Neural cell (in vitro differentiated cells): ENCODE data around the gene IQGAP1. TPM values are rescaled to one million over a fixed set of nuclear protein-coding genes. Genes with fewer than 3 reads are reported as not detected.

Experiments used
- H2AFZ ChIP-seq: fragments of 200-600, 300-800 bp; sonication (generic), shearing (Covaris generic); 2 replicates; pipeline ENCODE4 v1.6.0; 2014; ENCODE audit warnings: low read depth, mild to moderate bottlenecking, antibody characterized with exemption, low read length, moderate library complexity
- H3F3A ChIP-seq: fragments of 200-600 bp; shearing (Covaris generic); 2 replicates; pipeline ENCODE4 v1.6.1; 2016; ENCODE audit warnings: mild to moderate bottlenecking, moderate library complexity, mixed read lengths, antibody characterized with exemption, low read length; ENCODE audit not compliant: insufficient read depth, poor library complexity, severe bottlenecking
- H3K27ac ChIP-seq: fragments of 200-600, 300-800 bp; sonication (generic), shearing (Covaris generic); 2 replicates; pipeline ENCODE4 v1.5.1; 2014; ENCODE audit warnings: mild to moderate bottlenecking, low read length, moderate library complexity
- H3K27me3 ChIP-seq: fragments of 300-800, 200-600 bp; sonication (generic), shearing (Covaris generic); 2 replicates; pipeline ENCODE4 v1.6.0; 2014; ENCODE audit warnings: mild to moderate bottlenecking, low read depth, low read length, moderate library complexity; ENCODE audit not compliant: insufficient read depth
- H3K36me3 ChIP-seq: fragments of 300-800, 200-600 bp; sonication (generic), shearing (Covaris generic); 2 replicates; pipeline ENCODE4 v1.5.1; 2014; ENCODE audit warnings: mild to moderate bottlenecking, antibody characterized with exemption, low read length, moderate library complexity; ENCODE audit not compliant: insufficient read depth
- H3K4me2 ChIP-seq: fragments of 300-800, 200-600 bp; sonication (generic), shearing (Covaris generic); 2 replicates; pipeline ENCODE4 v1.6.0; 2014; ENCODE audit warnings: mild to moderate bottlenecking, low read length
- H3K4me3 ChIP-seq: fragments of 300-800, 200-600 bp; sonication (generic), shearing (Covaris generic); 2 replicates; pipeline ENCODE4 v1.5.1; 2014; ENCODE audit warnings: mild to moderate bottlenecking, low read length, moderate library complexity
- H3K79me2 ChIP-seq: fragments of 200-600 bp; shearing (Covaris generic); replicated peaks from 2 replicates; pipeline ENCODE4 v1.6.0; 2014; ENCODE audit warnings: mild to moderate bottlenecking, low read length, moderate library complexity; ENCODE audit not compliant: insufficient read depth
- H3K9ac ChIP-seq: fragments of 300-800, 200-600 bp; sonication (generic), shearing (Covaris generic); 2 replicates; pipeline ENCODE4 v1.6.1; 2016; ENCODE audit warnings: mild to moderate bottlenecking, low read length, mixed read lengths
- H3K9me2 ChIP-seq: fragments of 200-600 bp; shearing (Covaris generic); 2 replicates; pipeline ENCODE4 v1.6.1; 2016; ENCODE audit warnings: mild to moderate bottlenecking, low read length, mixed read lengths; ENCODE audit not compliant: insufficient read depth
- H3K9me3 ChIP-seq: fragments of 200-600, 300-800 bp; sonication (generic), shearing (Covaris generic); 2 replicates; pipeline ENCODE4 v1.6.1; 2016; ENCODE audit warnings: mild to moderate bottlenecking, mixed run types, low read length, moderate library complexity, mixed read lengths
- H4K20me1 ChIP-seq: fragments of 200-600 bp; shearing (Covaris generic); 2 replicates; pipeline ENCODE4 v1.6.1; 2016; ENCODE audit warnings: mild to moderate bottlenecking, mixed run types; ENCODE audit not compliant: insufficient read depth
- EP300 ChIP-seq: fragments of 450-650 bp; conservative IDR thresholded peaks from 2 replicates; pipeline ENCODE4 v1.6.1; 2014; ENCODE audit warnings: antibody characterized with exemption, mild to moderate bottlenecking, moderate library complexity; ENCODE audit not compliant: poor library complexity, severe bottlenecking
- EZH2 ChIP-seq: fragments of 200-600, 300-800 bp; shearing (Covaris generic), sonication (generic); IDR thresholded peaks from 2 replicates; pipeline ENCODE4 v1.6.1; 2014; ENCODE audit warnings: antibody characterized with exemption, low read length, borderline replicate concordance, mild to moderate bottlenecking; ENCODE audit not compliant: insufficient read depth, poor library complexity, severe bottlenecking
- MXI1 ChIP-seq: fragments of 450-650 bp; conservative IDR thresholded peaks from 2 replicates; pipeline ENCODE4 v1.6.1; 2014; ENCODE audit warnings: antibody characterized with exemption, mild to moderate bottlenecking; ENCODE audit not compliant: poor library complexity, severe bottlenecking
- POLR2AphosphoS5 ChIP-seq: IDR thresholded peaks from 2 replicates; pipeline ENCODE4 v1.6.1; 2012
- RAD21 ChIP-seq: fragments of 450-650 bp; conservative IDR thresholded peaks from 2 replicates; pipeline ENCODE4 v1.6.1; 2014; ENCODE audit warnings: antibody characterized with exemption, mild to moderate bottlenecking, moderate library complexity
- SMC3 ChIP-seq: fragments of 450-650 bp; conservative IDR thresholded peaks from 2 replicates; pipeline ENCODE4 v1.6.1; 2014; ENCODE audit warnings: antibody characterized with exemption, mild to moderate bottlenecking, moderate library complexity; ENCODE audit not compliant: poor library complexity
- TAF1 ChIP-seq: IDR thresholded peaks from 2 replicates; pipeline ENCODE4 v1.6.1; 2012; ENCODE audit warnings: low read depth
- polyA plus RNA-seq: library from polyadenylated mRNA; depleted of rRNA; stranded (reverse); fragments of >200 nt; gene quantifications from 2 replicates; pipeline ENCODE4 v1.2.3, GENCODE V29; 2014
- TF ChIP-seq, protein P1 (sequence below): fragments of 450-650 bp; IDR thresholded peaks from 2 replicates; pipeline ENCODE4 v1.5.1; 2014; ENCODE audit warnings: antibody characterized with exemption, mild to moderate bottlenecking, moderate library complexity; ENCODE audit not compliant: poor library complexity, severe bottlenecking
- TF ChIP-seq, protein P2 (sequence below): IDR thresholded peaks from 2 replicates; pipeline ENCODE4 v1.6.1; 2012; ENCODE audit warnings: borderline replicate concordance

The IQGAP1 gene
- polyA plus RNA-seq, 1 donor from 2014 or later = 16.6 TPM

DNA sequence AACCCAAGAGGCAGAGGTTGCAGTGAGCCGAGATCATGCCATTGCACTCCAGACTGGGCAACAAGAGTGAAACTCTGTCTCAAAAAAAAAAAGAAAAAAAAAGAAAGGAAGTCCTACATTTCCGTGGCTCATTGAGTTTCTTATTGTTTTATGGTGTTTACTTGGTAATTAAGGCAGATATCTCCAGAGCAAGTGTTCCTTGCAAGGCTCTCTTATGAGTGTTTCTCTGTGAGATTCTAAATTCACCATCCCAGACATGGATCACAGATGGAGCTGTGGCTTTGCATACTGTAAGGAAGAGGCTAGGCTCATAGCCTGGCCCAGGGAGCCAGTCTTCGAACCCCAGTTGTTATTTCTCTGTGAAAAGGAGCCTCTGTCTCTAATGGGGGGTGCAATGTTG lies 53.0 kb downstream of the IQGAP1 start:
- Histone ChIP-seq H3K4me3 (no peak overlapping the region), H3K9me2 (no peaks in the 10 kb centered on the region), H3K9ac (no peak overlapping the region), H4K20me1 (no peaks in the 10 kb centered on the region), H2AFZ (no peak overlapping the region), H3F3A (no peaks in the 10 kb centered on the region), H3K4me2 (no peak overlapping the region), H3K79me2 (no peaks in the 10 kb centered on the region), H3K27me3 (no peaks in the 10 kb centered on the region), H3K36me3 (no peaks in the 10 kb centered on the region), H3K27ac (no peak overlapping the region), H3K9me3 (no peaks in the 10 kb centered on the region)
- TF ChIP-seq EP300 (no peak), SMC3 (no peak), RAD21 (no peak), MXI1 (no peak), POLR2AphosphoS5 (no peak), EZH2 (no peak), TAF1 (no peak)
- TF ChIP-seq, protein P1, sequence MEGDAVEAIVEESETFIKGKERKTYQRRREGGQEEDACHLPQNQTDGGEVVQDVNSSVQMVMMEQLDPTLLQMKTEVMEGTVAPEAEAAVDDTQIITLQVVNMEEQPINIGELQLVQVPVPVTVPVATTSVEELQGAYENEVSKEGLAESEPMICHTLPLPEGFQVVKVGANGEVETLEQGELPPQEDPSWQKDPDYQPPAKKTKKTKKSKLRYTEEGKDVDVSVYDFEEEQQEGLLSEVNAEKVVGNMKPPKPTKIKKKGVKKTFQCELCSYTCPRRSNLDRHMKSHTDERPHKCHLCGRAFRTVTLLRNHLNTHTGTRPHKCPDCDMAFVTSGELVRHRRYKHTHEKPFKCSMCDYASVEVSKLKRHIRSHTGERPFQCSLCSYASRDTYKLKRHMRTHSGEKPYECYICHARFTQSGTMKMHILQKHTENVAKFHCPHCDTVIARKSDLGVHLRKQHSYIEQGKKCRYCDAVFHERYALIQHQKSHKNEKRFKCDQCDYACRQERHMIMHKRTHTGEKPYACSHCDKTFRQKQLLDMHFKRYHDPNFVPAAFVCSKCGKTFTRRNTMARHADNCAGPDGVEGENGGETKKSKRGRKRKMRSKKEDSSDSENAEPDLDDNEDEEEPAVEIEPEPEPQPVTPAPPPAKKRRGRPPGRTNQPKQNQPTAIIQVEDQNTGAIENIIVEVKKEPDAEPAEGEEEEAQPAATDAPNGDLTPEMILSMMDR = no peak
- TF ChIP-seq, protein P2, sequence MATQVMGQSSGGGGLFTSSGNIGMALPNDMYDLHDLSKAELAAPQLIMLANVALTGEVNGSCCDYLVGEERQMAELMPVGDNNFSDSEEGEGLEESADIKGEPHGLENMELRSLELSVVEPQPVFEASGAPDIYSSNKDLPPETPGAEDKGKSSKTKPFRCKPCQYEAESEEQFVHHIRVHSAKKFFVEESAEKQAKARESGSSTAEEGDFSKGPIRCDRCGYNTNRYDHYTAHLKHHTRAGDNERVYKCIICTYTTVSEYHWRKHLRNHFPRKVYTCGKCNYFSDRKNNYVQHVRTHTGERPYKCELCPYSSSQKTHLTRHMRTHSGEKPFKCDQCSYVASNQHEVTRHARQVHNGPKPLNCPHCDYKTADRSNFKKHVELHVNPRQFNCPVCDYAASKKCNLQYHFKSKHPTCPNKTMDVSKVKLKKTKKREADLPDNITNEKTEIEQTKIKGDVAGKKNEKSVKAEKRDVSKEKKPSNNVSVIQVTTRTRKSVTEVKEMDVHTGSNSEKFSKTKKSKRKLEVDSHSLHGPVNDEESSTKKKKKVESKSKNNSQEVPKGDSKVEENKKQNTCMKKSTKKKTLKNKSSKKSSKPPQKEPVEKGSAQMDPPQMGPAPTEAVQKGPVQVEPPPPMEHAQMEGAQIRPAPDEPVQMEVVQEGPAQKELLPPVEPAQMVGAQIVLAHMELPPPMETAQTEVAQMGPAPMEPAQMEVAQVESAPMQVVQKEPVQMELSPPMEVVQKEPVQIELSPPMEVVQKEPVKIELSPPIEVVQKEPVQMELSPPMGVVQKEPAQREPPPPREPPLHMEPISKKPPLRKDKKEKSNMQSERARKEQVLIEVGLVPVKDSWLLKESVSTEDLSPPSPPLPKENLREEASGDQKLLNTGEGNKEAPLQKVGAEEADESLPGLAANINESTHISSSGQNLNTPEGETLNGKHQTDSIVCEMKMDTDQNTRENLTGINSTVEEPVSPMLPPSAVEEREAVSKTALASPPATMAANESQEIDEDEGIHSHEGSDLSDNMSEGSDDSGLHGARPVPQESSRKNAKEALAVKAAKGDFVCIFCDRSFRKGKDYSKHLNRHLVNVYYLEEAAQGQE = no peak

DNA sequence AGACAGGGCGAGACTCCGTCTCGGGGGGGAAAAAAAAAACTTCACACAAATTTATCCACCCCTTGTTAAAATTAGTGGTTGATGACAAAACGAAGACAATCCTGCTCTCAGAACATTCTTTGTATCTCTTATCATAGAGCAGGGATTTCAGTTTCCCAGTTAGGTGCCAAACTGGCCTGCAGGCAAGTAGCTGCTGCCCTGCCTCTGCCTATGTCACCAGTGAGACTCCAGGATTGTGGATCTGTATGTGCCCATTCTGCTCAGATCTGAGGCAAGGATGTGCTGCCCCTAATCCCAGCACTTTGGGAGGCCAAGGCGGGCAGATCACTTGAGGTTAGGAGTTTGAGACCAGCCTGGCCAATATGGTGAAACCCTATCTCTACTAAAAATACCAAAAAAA lies 54.4 kb downstream of the IQGAP1 start:
- Histone ChIP-seq H3K36me3 (no peaks in the 10 kb centered on the region), H3K4me2 (no peak overlapping the region), H3K27me3 (no peaks in the 10 kb centered on the region), H3K9ac (no peak overlapping the region), H2AFZ (no peak overlapping the region), H3K27ac (no peak overlapping the region), H3K9me2 (no peaks in the 10 kb centered on the region), H3F3A (no peaks in the 10 kb centered on the region), H3K79me2 (no peaks in the 10 kb centered on the region), H4K20me1 (no peaks in the 10 kb centered on the region), H3K4me3 (no peak overlapping the region), H3K9me3 (no peaks in the 10 kb centered on the region)
- TF ChIP-seq EZH2 (no peak), RAD21 (no peak), POLR2AphosphoS5 (no peak), EP300 (no peak)
- TF ChIP-seq, protein P1 = no peak
